DMS153 treated with DMSO at 0.1 percent for 48 hours (cell line): ENCODE data around the gene PPP2R5B.

Experiments
- DNase-seq: peaks from one replicate; lab custom pipeline; 2025; ENCODE audit not compliant: unreplicated experiment; lab: John Stamatoyannopoulos, UW

Gene PPP2R5B

GRCh38 chr11:64923944-64924909, at the start of gene PPP2R5B:
Gene PPP2R5B, plus strand, starts transcription at chr11:64924689. Its CDS starts 1,046 bp downstream, at chr11:64925735.
- peak; percentile 76 for DNase-seq

- DNase-seq = no peak
These were observed 48.9 kb upstream of the PPP2R5B start for GRCh38 chr11:64875369-64876228.

- no peak for DNase-seq
These were observed 48.2 kb upstream of the PPP2R5B start for GRCh38 chr11:64876229-64876750.

DNA sequence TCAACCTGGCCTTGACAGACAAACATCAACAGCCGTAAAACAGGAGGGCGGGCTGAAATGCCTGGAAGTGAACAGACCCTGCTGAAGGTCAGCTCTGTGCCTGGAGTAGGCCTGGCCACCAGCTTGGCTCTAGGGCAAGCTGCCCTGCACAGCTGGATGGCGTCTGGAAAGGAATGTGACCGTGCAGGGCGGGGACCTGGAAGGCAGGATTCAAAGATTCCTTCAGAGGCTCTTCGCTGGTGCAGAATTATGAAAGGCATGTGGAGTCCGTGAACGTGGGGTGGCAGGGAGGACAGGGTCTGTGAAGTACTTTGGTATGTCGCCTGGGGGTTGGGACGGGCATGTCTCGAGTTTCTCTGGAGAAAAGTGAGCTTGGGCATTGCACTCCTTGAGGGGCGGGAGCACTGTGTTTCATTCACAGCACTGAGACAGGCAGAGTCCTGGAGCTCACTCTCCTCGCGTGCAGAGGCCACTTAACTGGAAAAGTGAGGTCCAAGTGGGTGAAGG, 47.6 kb upstream of the PPP2R5B start:
- DNase-seq = no peak

DNA sequence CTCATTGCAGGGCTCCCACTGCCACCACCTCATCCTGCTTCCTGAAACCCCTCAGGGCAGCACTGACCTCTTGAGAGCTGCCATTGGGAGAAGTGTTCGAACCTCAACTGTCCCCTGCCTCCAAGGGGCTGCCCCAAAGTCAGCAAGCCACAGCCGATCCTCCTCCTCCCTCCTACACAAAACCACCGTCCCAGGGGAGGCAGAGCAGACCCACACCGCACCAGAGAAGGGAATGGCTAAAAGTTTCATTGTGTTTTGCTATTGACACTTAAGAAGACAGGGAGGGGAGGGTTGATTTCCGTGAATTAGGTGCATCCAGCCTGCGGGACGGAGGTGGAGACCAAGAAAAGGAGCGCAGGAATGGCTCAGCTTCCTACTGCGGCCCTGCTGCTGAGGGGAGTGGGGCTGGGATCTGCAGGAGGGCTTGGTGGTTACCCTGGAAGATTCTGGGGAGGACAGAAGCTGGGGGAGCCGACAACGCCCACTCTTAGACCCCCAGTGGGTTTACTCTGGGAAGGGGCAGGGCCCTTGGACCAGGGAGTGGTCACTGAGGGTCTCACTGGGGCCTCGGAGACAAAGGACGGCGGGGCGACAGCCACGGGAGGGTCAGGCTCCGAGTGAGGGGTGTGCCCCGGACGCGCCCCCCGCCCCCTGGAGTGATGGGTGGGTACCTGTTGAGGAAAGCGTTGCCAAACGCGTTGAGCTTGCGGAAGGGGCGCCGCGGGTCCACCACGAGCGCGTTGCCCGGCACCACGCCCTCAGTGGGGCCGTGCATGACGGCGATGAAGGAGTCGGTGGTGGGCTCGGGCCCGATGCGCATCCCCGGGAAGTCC, 46.9 kb upstream of the PPP2R5B start:
- DNase-seq = no peak

- DNase-seq = no peak
These were observed 46.3 kb upstream of the PPP2R5B start for GRCh38 chr11:64878223-64878493.

GRCh38 chr11:64878494-64879243, 45.8 kb upstream of the PPP2R5B start, which contains the start of gene EHD1:
Gene EHD1, minus strand, starts transcription at chr11:64878621. Its CDS starts 157 bp downstream, at chr11:64878464.
- DNase-seq = peak; percentile 92

GRCh38 chr11:64879244-64879900, 45.1 kb upstream of the PPP2R5B start:
- no peak for DNase-seq

GRCh38 chr11:64880240-64881001, 44.1 kb upstream of the PPP2R5B start:
- DNase-seq = no peak

DNA sequence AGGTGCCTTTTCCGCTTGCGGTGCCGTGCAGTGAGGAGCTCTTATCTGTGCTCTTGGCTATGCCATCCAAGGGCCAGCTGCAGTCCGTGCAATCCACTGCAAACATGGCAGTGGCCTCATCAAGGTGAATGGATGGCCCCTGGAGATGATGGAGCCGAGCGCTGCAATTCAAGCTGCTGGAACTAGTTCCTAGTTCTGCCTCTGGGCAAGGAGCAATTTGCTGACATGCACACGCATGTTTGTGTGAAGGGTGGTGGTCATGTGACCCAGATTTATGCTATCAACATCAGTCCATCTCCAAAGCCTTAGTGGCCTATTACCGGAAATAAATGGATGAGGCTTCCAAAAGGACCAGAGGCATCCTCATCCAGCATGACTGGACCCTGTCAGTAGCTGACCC, 43.0 kb upstream of the PPP2R5B start:
- DNase-seq = no peak

- DNase-seq = no peak
These were observed 42.2 kb upstream of the PPP2R5B start for GRCh38 chr11:64882243-64882642.

GRCh38 chr11:64883575-64883974, 40.9 kb upstream of the PPP2R5B start:
- DNase-seq = no peak

DNA sequence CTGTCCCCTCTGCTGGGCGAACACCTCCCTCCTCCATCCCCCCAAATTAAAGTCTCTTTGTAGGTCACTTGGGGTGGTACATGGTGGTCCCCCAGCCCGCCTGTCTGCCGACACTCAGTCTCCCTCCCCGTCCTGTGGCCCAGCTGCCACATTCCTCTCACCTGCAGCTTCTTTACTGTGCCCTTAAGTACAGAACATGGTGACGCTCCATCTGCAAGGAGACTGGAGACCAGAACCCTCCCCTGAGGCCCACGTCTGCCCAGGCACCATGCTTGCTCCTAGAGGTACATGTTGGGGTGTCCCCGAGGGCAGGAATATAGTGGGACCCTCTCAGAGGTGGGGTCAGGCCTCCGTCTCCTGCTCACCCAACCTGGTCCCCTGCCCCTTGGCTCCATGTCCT, 40.5 kb upstream of the PPP2R5B start:
- DNase-seq = no peak

GRCh38 chr11:64885367-64886286, 38.9 kb upstream of the PPP2R5B start:
- DNase-seq = peak; percentile 15

DNA sequence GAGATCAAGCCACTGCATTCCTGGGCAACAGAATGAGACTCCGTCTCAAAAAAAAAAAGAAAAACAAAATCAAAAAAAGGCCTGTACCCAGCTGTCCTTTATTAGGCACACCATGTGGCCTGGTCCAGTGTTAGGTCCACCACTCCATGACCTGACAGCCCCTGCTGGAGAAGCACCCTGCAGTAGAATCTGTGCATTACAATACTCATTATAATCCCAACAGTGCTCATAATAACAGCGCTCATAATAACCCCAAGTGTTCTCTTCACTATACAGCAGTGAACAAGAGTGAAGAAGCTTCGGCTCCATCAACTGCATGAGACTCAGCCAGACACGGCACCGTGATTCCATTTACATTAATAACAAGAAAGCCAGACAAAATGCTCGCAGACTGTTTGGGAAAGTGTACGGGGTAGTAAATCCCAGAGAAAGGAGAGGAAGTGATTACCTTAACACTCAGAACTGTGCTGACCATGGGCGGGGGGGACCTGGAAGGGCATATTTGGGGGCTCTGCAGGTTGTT, 37.2 kb upstream of the PPP2R5B start:
- no peak for DNase-seq

- DNase-seq = peak; percentile 54
These were observed 36.6 kb upstream of the PPP2R5B start for GRCh38 chr11:64887757-64888405.

DNA sequence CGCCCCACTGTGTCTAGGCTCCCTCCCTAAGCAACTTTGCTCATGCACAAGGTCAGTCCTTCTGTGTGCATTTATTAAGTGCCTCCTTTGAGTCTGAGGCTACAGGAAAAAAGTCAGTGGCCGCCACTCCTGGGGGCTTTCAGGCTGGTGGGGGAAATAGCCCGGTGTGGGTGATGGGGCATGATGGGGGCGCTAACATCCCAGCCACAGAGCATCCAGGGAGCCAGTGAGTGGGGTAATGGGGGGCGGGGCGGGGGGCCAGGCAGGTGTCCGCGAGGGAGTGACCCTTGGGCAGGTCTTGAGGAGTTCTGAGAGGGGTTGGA, 36.1 kb upstream of the PPP2R5B start:
- no peak for DNase-seq
